Activated T-cell treated with anti-CD3 and anti-CD28 coated beads, Interleukin-2, amount 50 U/mL, for 4 hours (primary cell): ENCODE results near the gene IRF8. TPM values are rescaled to one million over a fixed set of nuclear protein-coding genes. Genes with fewer than 3 reads are reported as not detected.
"Not testable (repeated sequence)": the region's sequence is repeated elsewhere in the genome, so short reads cannot be mapped to it uniquely, and the experiment has no call there.

Experiments used
- ATAC-seq, 2 donors: fragments of 200-7000 bp; cut with Tn5 transposase; one replicate each; pipeline ENCODE4 v1.10.0; 2021
- DNase-seq: peaks from one replicate; pipeline ENCODE4 v3.0.0-alpha.2; 2020
- H3K27me3 Mint-ChIP-seq: one replicate; pipeline ENCODE4 v1.8.0; 2021; ENCODE audit warnings: low read depth, mixed read lengths
- H3K36me3 Mint-ChIP-seq: one replicate; pipeline ENCODE4 v1.8.0; 2022; ENCODE audit warnings: mixed read lengths; ENCODE audit not compliant: insufficient read depth
- H3K4me1 Mint-ChIP-seq: one replicate; pipeline ENCODE4 v1.8.0; 2021; ENCODE audit warnings: low read depth, mixed read lengths
- H3K4me3 Mint-ChIP-seq: one replicate; pipeline ENCODE4 v1.8.0; 2021; ENCODE audit warnings: mild to moderate bottlenecking, moderate library complexity, mixed read lengths
- H3K9me3 Mint-ChIP-seq: one replicate; pipeline ENCODE4 v1.8.0; 2021; ENCODE audit warnings: mixed read lengths
- total RNA-seq, 3 donors: library from RNA; stranded (reverse); gene quantifications; one replicate each; pipeline ENCODE4 v1.2.1, GENCODE V29; 2021

Gene IRF8
- total RNA-seq, 3 donors from 2014 or later: 561 to 775 (median 745) TPM

DNA sequence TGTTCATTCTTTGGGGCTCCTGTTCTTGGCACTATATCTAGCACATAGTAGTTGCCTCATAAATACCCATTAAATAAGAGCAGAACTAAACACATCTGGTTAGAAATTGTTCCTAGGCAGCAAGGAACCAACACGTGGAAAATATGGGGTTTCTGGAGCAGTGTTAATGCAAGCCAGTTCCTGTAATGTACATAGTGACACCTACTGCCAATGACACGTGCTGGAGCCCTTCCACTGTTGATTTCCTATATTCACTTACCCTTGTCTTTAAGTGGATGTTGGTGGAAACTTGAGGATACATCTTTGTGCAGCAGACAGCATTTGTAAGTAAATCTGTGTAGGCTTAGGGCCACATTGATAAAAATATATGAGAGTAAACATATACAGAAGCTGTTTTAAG is 1.6 kb upstream of the IRF8 start:
- H3K36me3 Mint-ChIP-seq: peaks cover 24% of the 10 kb centered on the region
- H3K9me3 Mint-ChIP-seq: no peaks in the 10 kb centered on the region
- peaks cover 31% of the 10 kb centered on the region for H3K4me1 Mint-ChIP-seq
- peaks cover 11% of the 10 kb centered on the region for H3K27me3 Mint-ChIP-seq
- ATAC-seq: no peak
- no peak for DNase-seq
- H3K4me3 Mint-ChIP-seq: peak overlapping the region; percentile 86

DNA sequence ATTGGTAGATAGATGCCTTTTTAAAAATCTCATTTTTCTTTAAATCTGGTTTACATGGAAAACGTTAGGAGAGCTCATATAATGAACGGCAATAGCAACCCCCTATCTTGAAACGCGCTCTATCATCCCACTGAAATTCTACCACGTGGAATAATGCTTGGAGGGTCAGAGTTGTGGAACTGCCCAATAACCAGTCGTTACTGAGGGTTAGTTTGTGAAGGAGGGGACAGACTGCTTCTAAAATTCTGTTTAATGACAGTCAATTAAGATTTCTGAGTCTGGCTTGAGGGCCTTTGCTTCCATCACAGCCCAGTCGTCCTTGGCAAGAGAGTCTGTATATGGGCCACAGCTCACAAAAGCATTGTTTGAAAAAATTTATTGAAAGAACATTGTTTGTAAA is 482 bp downstream of the IRF8 start:
- no peak for ATAC-seq
- Mint-ChIP-seq H3K4me1 (peaks cover 50% of the 10 kb centered on the region), H3K36me3 (peaks cover 43% of the 10 kb centered on the region), H3K4me3 (peak overlapping the region; percentile 86), H3K9me3 (no peaks in the 10 kb centered on the region), H3K27me3 (peaks cover 11% of the 10 kb centered on the region)
- no peak for DNase-seq

GRCh38 chr16:85900027-85900792 is 1.2 kb downstream of the IRF8 start:
- Mint-ChIP-seq H3K4me1 (peaks cover 53% of the 10 kb centered on the region), H3K27me3 (peaks cover 11% of the 10 kb centered on the region), H3K36me3 (peaks cover 51% of the 10 kb centered on the region), H3K9me3 (no peaks in the 10 kb centered on the region), H3K4me3 (peak overlapping the region; percentile 86)
- ATAC-seq (no peak), DNase-seq (no peak)

DNA sequence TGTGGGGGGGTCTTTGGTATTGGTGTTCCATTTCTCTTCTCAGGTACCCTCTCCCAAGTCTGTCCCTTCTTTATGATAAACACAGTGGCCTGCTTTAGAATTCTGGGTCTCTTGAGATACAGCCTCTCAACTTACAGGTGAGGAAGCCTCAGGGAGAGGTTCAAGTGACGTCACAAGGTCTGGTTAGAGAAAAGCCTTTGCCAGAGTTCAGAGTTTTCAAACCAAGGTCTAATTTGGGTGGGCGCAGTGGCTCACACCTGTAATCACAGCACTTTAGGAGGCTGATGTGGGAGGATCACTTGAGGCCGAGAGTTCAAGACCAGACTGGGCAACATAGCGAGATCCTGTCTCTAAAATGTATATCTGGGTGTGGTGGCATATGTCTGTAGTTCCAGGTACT is 2.1 kb downstream of the IRF8 start:
- no peak for ATAC-seq
- peaks cover 59% of the 10 kb centered on the region for H3K36me3 Mint-ChIP-seq
- peaks cover 11% of the 10 kb centered on the region for H3K27me3 Mint-ChIP-seq
- peak overlapping the region; percentile 86 for H3K4me3 Mint-ChIP-seq
- no peaks in the 10 kb centered on the region for H3K9me3 Mint-ChIP-seq
- no peak for DNase-seq
- peaks cover 57% of the 10 kb centered on the region for H3K4me1 Mint-ChIP-seq

DNA sequence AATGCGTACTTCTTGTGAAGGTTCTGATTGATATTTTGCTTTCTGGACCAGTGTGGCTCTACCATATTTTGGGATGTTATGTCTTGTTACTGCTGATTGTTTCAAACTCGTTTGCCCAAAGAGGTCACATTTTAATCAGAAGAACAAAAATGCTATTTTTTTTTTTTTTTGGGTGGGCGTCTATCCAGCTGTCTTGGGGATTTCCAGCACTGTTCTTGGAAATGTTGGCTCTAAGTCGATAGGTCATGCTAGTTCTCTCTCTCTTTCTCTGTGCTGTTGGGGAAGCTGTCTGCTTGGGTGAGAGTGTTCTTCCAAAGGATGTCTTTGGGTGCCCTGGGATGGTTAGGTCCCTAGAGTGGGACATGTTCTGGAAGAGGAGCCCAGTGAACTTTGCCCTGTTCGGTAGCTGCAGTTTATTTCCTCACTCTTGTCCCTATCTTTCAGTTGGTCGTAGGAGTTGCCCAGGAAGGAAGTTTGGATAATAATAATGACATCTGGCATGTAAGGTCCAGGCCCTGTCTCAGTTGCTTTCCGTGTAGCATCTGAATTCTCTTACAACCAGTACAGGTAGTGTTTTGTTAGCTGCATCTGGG is 2.9 kb downstream of the IRF8 start:
- ATAC-seq: no peak

GRCh38 chr16:85902366-85903155 is 3.6 kb downstream of the IRF8 start:
- Mint-ChIP-seq H3K4me1 (peaks cover 60% of the 10 kb centered on the region), H3K27me3 (peaks cover 11% of the 10 kb centered on the region), H3K36me3 (peaks cover 70% of the 10 kb centered on the region), H3K9me3 (no peaks in the 10 kb centered on the region), H3K4me3 (peak overlapping the region; percentile 86)
- peak; percentile 54 for DNase-seq
- ATAC-seq: peak; percentile 47 to 49

More for the DNA sequence above, 2.9 kb downstream of the IRF8 start:
- Mint-ChIP-seq H3K27me3 (peaks cover 11% of the 10 kb centered on the region), H3K4me3 (peak overlapping the region; percentile 86), H3K36me3 (peaks cover 66% of the 10 kb centered on the region), H3K4me1 (peaks cover 64% of the 10 kb centered on the region), H3K9me3 (no peaks in the 10 kb centered on the region)
- DNase-seq: no peak

- H3K4me3 Mint-ChIP-seq: peak overlapping the region; percentile 86
- H3K9me3 Mint-ChIP-seq: no peaks in the 10 kb centered on the region
- peaks cover 60% of the 10 kb centered on the region for H3K4me1 Mint-ChIP-seq
- peaks cover 8% of the 10 kb centered on the region for H3K27me3 Mint-ChIP-seq
- ATAC-seq: no peak
- peaks cover 75% of the 10 kb centered on the region for H3K36me3 Mint-ChIP-seq
- no peak for DNase-seq
Measured at GRCh38 chr16:85903559-85903958, 4.6 kb downstream of the IRF8 start.

DNA sequence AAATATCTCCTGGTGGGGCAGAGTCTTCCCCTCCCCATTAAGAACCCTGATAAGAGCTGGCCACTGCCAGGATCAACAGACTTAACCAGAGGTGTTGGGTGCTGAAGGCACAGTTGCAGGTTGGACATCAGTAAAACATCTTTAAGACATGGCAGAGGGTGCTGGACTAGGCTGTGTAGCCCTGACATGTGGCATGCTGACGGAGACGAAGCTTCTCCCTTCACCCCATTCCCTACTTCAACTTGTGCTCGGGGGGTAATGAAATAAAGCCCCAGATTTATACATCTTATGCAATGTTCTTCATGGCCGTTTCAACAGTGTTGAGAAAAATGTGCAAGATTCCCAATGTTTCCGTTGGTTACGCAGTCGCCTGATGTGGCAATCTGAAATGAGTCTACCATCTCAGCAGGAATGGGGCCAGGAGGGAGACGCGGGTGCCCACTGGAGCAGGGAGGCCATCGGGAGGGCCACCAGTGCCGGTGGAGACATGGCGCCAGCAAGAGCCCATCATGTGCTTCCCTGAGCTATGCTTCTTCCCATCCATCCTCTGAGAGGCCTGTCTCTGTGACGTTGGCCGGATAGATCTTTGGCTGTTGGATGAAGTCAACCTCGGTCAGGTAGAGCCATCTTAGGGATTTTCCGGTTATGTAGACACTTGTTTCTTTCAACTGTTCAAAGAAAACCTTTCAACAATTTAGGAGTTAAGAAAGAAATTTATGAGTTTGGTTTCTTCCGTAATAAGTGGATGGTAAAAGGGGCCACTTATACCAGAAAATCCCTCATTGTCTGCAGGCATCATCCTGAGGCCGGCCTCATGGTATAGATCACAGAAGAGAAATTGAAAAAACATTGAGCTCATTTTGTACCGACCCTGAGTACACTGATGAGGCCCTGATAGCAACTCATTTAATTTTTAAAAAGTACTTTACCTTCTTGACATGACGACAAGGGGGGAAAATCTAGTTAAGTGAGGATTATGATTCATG is 6.4 kb downstream of the IRF8 start:
- Mint-ChIP-seq H3K9me3 (no peaks in the 10 kb centered on the region), H3K4me1 (peaks cover 58% of the 10 kb centered on the region), H3K4me3 (peak overlapping the region; percentile 86), H3K36me3 (peaks cover 73% of the 10 kb centered on the region), H3K27me3 (peaks cover 4% of the 10 kb centered on the region)
- ATAC-seq (no peak), DNase-seq (no peak)

GRCh38 chr16:85906349-85906748 is 7.4 kb downstream of the IRF8 start:
- Mint-ChIP-seq H3K9me3 (no peaks in the 10 kb centered on the region), H3K4me1 (peaks cover 53% of the 10 kb centered on the region), H3K4me3 (peak overlapping the region; percentile 27), H3K27me3 (peaks cover 4% of the 10 kb centered on the region), H3K36me3 (peaks cover 73% of the 10 kb centered on the region)
- ATAC-seq (no peak), DNase-seq (no peak)

- ATAC-seq, H3K4me3 Mint-ChIP-seq, H3K27me3 Mint-ChIP-seq, DNase-seq, H3K9me3 Mint-ChIP-seq: not testable (repeated sequence)
- Mint-ChIP-seq H3K36me3 (peaks cover 65% of the 10 kb centered on the region), H3K4me1 (peaks cover 44% of the 10 kb centered on the region)
Measured at GRCh38 chr16:85907231-85907630, 8.3 kb downstream of the IRF8 start.

- ATAC-seq: no peak
- H3K4me3 Mint-ChIP-seq: no peak overlapping the region
- H3K27me3 Mint-ChIP-seq: no peaks in the 10 kb centered on the region
- DNase-seq: no peak
- peaks cover 64% of the 10 kb centered on the region for H3K36me3 Mint-ChIP-seq
- H3K9me3 Mint-ChIP-seq: no peaks in the 10 kb centered on the region
- peaks cover 35% of the 10 kb centered on the region for H3K4me1 Mint-ChIP-seq
Measured at GRCh38 chr16:85908444-85908843, 9.5 kb downstream of the IRF8 start.

DNA sequence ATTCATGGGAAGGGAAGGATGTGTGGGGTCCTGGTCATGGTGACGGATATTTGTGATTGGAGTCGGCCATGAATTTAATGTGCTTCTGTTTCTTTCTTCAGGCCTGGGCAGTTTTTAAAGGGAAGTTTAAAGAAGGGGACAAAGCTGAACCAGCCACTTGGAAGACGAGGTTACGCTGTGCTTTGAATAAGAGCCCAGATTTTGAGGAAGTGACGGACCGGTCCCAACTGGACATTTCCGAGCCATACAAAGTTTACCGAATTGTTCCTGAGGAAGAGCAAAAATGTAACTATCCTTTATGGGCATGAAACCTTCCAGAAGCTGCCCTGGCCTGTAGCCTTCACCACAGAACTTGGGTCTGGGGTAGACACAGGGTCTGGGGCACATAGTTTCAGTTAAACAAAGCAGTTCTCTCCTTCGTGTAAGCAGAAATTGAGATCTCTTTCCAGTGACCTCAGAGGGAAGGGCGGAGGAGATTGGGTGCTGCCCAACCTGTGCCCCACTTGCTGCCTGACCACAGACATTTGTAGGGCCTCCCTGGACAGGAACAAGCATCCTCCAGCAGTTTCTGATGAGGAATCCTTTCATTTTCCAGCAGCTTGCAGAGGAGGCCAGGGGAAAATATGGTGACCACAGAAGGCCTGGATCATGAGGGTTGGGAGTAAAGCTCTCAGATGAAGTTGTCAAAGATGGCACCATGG is 10.1 kb downstream of the IRF8 start:
- Mint-ChIP-seq H3K9me3 (no peaks in the 10 kb centered on the region), H3K27me3 (no peaks in the 10 kb centered on the region), H3K4me1 (peaks cover 29% of the 10 kb centered on the region), H3K4me3 (no peak overlapping the region), H3K36me3 (peaks cover 58% of the 10 kb centered on the region)
- ATAC-seq (no peak), DNase-seq (no peak)
